H1 (cell line): ENCODE results near the gene UBE2H. TPM values are rescaled to one million over a fixed set of nuclear protein-coding genes. Genes with fewer than 3 reads are reported as not detected.

Source experiments
- CTCF ChIA-PET: fragments of 300-600 bp; sonication (Branson Sonifier 250); formaldehyde crosslinking; loops from one replicate; lab custom pipeline; 2021; ENCODE audit not compliant: partially characterized antibody; lab: Charles Lee
- POLR2A ChIA-PET: fragments of 300-600 bp; sonication (Branson Sonifier 250); formaldehyde crosslinking; loops from one replicate; lab custom pipeline; 2021; ENCODE audit warnings: inconsistent platforms; ENCODE audit not compliant: partially characterized antibody; lab: Charles Lee
- DNase-seq, 2 experiments: peaks; one replicate each; pipeline versions ENCODE4 v3.0.0 to v3.0.0-alpha.2; 2010 to 2022; ENCODE audit warnings: low spot score in 2 of 2, low read depth in 1 of 2, mixed read lengths in 1 of 2
- FAIRE-seq: peaks from 2 replicates; lab custom pipeline; 2011; peaks lifted over from hg19 to GRCh38; lab: Jason Lieb, UNC
- H2AFZ ChIP-seq: 2 replicates; pipeline ENCODE4 v1.8.1; 2012; ENCODE audit warnings: low read length, inconsistent platforms
- H2AK5ac ChIP-seq: 2 replicates; pipeline ENCODE4 v1.6.1; 2013; ENCODE audit warnings: low read depth, low read length
- H2BK120ac ChIP-seq: replicated peaks from 2 replicates; pipeline ENCODE3; 2013; ENCODE audit warnings: low read depth, low read length, inconsistent platforms
- H2BK12ac ChIP-seq: 2 replicates; pipeline ENCODE4 v1.6.1; 2013; ENCODE audit warnings: low read depth, low read length
- H2BK15ac ChIP-seq: 2 replicates; pipeline ENCODE4 v1.6.1; 2013; ENCODE audit warnings: low read length
- H2BK20ac ChIP-seq: 2 replicates; pipeline ENCODE4 v1.6.1; 2013; ENCODE audit warnings: low read length
- H2BK5ac ChIP-seq: 2 replicates; pipeline ENCODE4 v1.6.1; 2013; ENCODE audit warnings: low read depth, low read length
- H3K14ac ChIP-seq: 2 replicates; pipeline ENCODE4 v1.6.1; 2013; ENCODE audit warnings: inconsistent platforms; ENCODE audit not compliant: insufficient read length
- H3K18ac ChIP-seq: 2 replicates; pipeline ENCODE4 v1.6.1; 2013; ENCODE audit warnings: low read length; ENCODE audit errors: extremely low read depth
- H3K23ac ChIP-seq: 2 replicates; pipeline ENCODE4 v1.6.1; 2013; ENCODE audit warnings: inconsistent platforms; ENCODE audit not compliant: insufficient read length
- H3K23me2 ChIP-seq: 2 replicates; pipeline ENCODE4 v1.6.1; 2013; ENCODE audit warnings: low read depth, low read length
- H3K27ac ChIP-seq: 2 replicates; pipeline ENCODE4 v1.6.1; 2011; ENCODE audit warnings: low read depth, low read length, inconsistent platforms
- H3K27me3 ChIP-seq, 4 experiments: replicated peaks in 1 of 4; 1 replicate in 1 of 4; 2 replicates in 3 of 4; pipeline versions ENCODE4 v1.6.1 to v1.8.1; 2011 to 2013; ENCODE audit warnings: low read length in 3 of 4, mild to moderate bottlenecking in 3 of 4, inconsistent platforms in 2 of 4, mixed read lengths in 2 of 4, moderate library complexity in 1 of 4; ENCODE audit not compliant: control insufficient read depth in 3 of 4, insufficient read depth in 3 of 4; ENCODE audit errors: extremely low read depth in 1 of 4
- H3K36me3 ChIP-seq, 4 experiments: 2 replicates each; pipeline versions ENCODE4 v1.6.1 to v1.8.1; 2011 to 2013; ENCODE audit warnings: mild to moderate bottlenecking in 4 of 4, low read length in 3 of 4, moderate library complexity in 2 of 4, control low read depth in 1 of 4, inconsistent platforms in 1 of 4; ENCODE audit not compliant: insufficient read depth in 4 of 4, control insufficient read depth in 2 of 4
- H3K4ac ChIP-seq: replicated peaks from 2 replicates; pipeline ENCODE3; 2013; ENCODE audit warnings: low read length, low read depth, mixed read lengths, inconsistent platforms; ENCODE audit not compliant: insufficient read length
- H3K4me1 ChIP-seq, 4 experiments: replicated peaks in 1 of 4; 1 replicate in 1 of 4; 2 replicates in 3 of 4; pipeline versions ENCODE4 v1.6.1 to v1.8.1; 2011 to 2013; ENCODE audit warnings: low read length in 3 of 4, inconsistent platforms in 2 of 4, mixed read lengths in 1 of 4; ENCODE audit not compliant: insufficient read depth in 4 of 4, control insufficient read depth in 3 of 4
- H3K4me2 ChIP-seq, 2 experiments: 2 replicates each; pipeline versions ENCODE4 v1.6.1 to v1.8.1; 2011 to 2013; ENCODE audit warnings: low read depth in 2 of 2, low read length in 2 of 2, control low read depth in 1 of 2, inconsistent platforms in 1 of 2, mild to moderate bottlenecking in 1 of 2; ENCODE audit not compliant: insufficient read depth in 1 of 2
- H3K4me3 ChIP-seq, 4 experiments: fragments of 200-600, 300-600 bp in 1 of 4; sonication (generic), shearing (Covaris generic), sonication (Bioruptor Twin) in 1 of 4; 2 replicates each; pipeline versions ENCODE4 v1.5.1 to v1.8.1; 2011 to 2016; ENCODE audit warnings: low read length in 4 of 4, low read depth in 3 of 4, control low read depth in 2 of 4, inconsistent platforms in 2 of 4, mild to moderate bottlenecking in 2 of 4, mixed read lengths in 1 of 4, moderate library complexity in 1 of 4; ENCODE audit not compliant: insufficient read depth in 2 of 4; ENCODE audit errors: extremely low read depth in 1 of 4
- H3K56ac ChIP-seq: replicated peaks from 2 replicates; pipeline ENCODE3; 2013; ENCODE audit warnings: low read depth, mild to moderate bottlenecking, mixed read lengths, low read length, inconsistent platforms; ENCODE audit not compliant: insufficient read length
- H3K79me1 ChIP-seq: 2 replicates; pipeline ENCODE4 v1.6.1; 2013; ENCODE audit warnings: low read depth, low read length, control low read depth
- H3K79me2 ChIP-seq, 2 experiments: 2 replicates each; pipeline versions ENCODE4 v1.6.1 to v1.8.1; 2012 to 2013; ENCODE audit warnings: low read length in 2 of 2, mild to moderate bottlenecking in 2 of 2, inconsistent platforms in 1 of 2; ENCODE audit not compliant: insufficient read depth in 2 of 2, control insufficient read depth in 1 of 2
- H3K9ac ChIP-seq, 4 experiments: replicated peaks in 1 of 4; 1 replicate in 1 of 4; 2 replicates in 3 of 4; pipeline versions ENCODE4 v1.6.1 to v1.8.1; 2011 to 2013; ENCODE audit warnings: low read depth in 3 of 4, low read length in 3 of 4, control low read depth in 2 of 4, mild to moderate bottlenecking in 2 of 4, moderate library complexity in 2 of 4, inconsistent platforms in 1 of 4; ENCODE audit errors: extremely low read depth in 1 of 4
- H3K9me3 ChIP-seq, 2 experiments: 2 replicates each; pipeline versions ENCODE4 v1.6.1 to v1.8.1; 2012 to 2013; ENCODE audit warnings: mild to moderate bottlenecking in 2 of 2, moderate library complexity in 2 of 2, control low read depth in 1 of 2, inconsistent platforms in 1 of 2, low read depth in 1 of 2, low read length in 1 of 2, mixed read lengths in 1 of 2; ENCODE audit not compliant: insufficient read depth in 2 of 2
- H4K20me1 ChIP-seq, 2 experiments: replicated peaks in 1 of 2; 2 replicates each; pipeline versions ENCODE3 to v1.8.1; 2011 to 2013; ENCODE audit warnings: inconsistent platforms in 2 of 2, low read length in 2 of 2, mild to moderate bottlenecking in 1 of 2; ENCODE audit not compliant: insufficient read depth in 2 of 2, control insufficient read depth in 1 of 2
- H4K5ac ChIP-seq: 2 replicates; pipeline ENCODE4 v1.6.1; 2013; ENCODE audit warnings: low read length, low read depth, mixed read lengths, inconsistent platforms; ENCODE audit not compliant: insufficient read length
- H4K8ac ChIP-seq: 2 replicates; pipeline ENCODE4 v1.8.0; 2013; ENCODE audit warnings: mild to moderate bottlenecking, moderate library complexity, low read length, inconsistent platforms; ENCODE audit not compliant: insufficient read depth; ENCODE audit errors: extremely low read depth
- H4K91ac ChIP-seq: replicated peaks from 2 replicates; pipeline ENCODE3; 2013; ENCODE audit warnings: low read length, mixed read lengths, inconsistent platforms; ENCODE audit not compliant: insufficient read length
- E2F6 ChIP-seq: IDR thresholded peaks from 2 replicates; pipeline ENCODE4 v1.6.1; 2012; ENCODE audit warnings: inconsistent platforms
- EZH2 ChIP-seq: fragments of 200-600 bp; sonication (generic); IDR thresholded peaks from 2 replicates; pipeline ENCODE4 v1.7.1; 2012; ENCODE audit warnings: low read depth, mild to moderate bottlenecking, moderate library complexity, low read length, inconsistent platforms; ENCODE audit not compliant: severe bottlenecking
- KDM1A ChIP-seq: fragments of 200-600, 300-600 bp; sonication (generic); IDR thresholded peaks from 2 replicates; pipeline ENCODE4 v1.7.1; 2016; ENCODE audit warnings: mild to moderate bottlenecking, low read length, borderline replicate concordance
- POLR2A ChIP-seq, 2 experiments: IDR thresholded peaks; 1 replicate in 1 of 2; 2 replicates in 1 of 2; pipeline ENCODE4 v1.6.1; 2011; ENCODE audit warnings: low read depth in 2 of 2, low read length in 2 of 2, mild to moderate bottlenecking in 2 of 2; ENCODE audit errors: control extremely low read depth in 1 of 2
- RBBP5 ChIP-seq: IDR thresholded peaks from 2 replicates; pipeline ENCODE4 v1.7.1; 2012; ENCODE audit warnings: low read depth, mild to moderate bottlenecking, inconsistent platforms, low read length, moderate library complexity, borderline replicate concordance
- SIRT6 ChIP-seq: IDR thresholded peaks from one replicate; pipeline ENCODE4 v1.7.1; 2012; ENCODE audit warnings: low read length, inconsistent platforms
- SRF ChIP-seq: IDR thresholded peaks from 2 replicates; pipeline ENCODE4 v1.6.1; 2011; ENCODE audit warnings: mild to moderate bottlenecking, low read depth, low read length, moderate library complexity
- SUZ12 ChIP-seq: fragments of 200-600 bp; sonication (generic); IDR thresholded peaks from 2 replicates; pipeline ENCODE4 v1.6.1; 2012; ENCODE audit warnings: mild to moderate bottlenecking, inconsistent platforms, low read length, moderate library complexity, mixed read lengths
- TAF1 ChIP-seq: IDR thresholded peaks from 2 replicates; pipeline ENCODE4 v1.6.1; 2011; ENCODE audit warnings: mild to moderate bottlenecking, low read depth, low read length
- WGBS, 2 experiments: shearing (Covaris generic) in 1 of 2; methylation state at CpG; one replicate each; pipeline versions ENCODE4 v1.1.6 to v1.1.7; 2013 to 2015; ENCODE audit warnings: low lambda C conversion rate in 2 of 2, mixed read lengths in 2 of 2, inconsistent platforms in 1 of 2, low coverage in 1 of 2, missing lambda C conversion rate in 1 of 2; ENCODE audit not compliant: insufficient replicate concordance in 2 of 2, insufficient coverage in 1 of 2, insufficient read length in 1 of 2; ENCODE audit errors: extremely low coverage in 1 of 2, missing lambda C conversion rate in 1 of 2; 5-methylcytosine and 5-hydroxymethylcytosine counted together
- polyA plus RNA-seq, 7 experiments: library from polyadenylated mRNA; depleted of rRNA in 3 of 7; stranded (reverse) in 5 of 7; unstranded in 2 of 7; fragments of >200 nt in 5 of 7; fragments of 200-250 nt in 2 of 7; gene quantifications; 1 replicate in 5 of 7; 2 replicates in 1 of 7; 4 replicates in 1 of 7; pipeline versions ENCODE4 v1.2.1 to v1.2.3, GENCODE V29; 2011 to 2013; ENCODE audit warnings: missing spikeins in 2 of 7, mixed read lengths in 2 of 7
- total RNA-seq: library from RNA; stranded (reverse); fragmentation: NEBNext Ultra II Directional; extraction: Animal tissue kit (Norgen Biotek cat#: 25700); gene quantifications from 2 replicates; pipeline ENCODE4 v1.2.1, GENCODE V29; 2021
- TF ChIP-seq, protein P1 (sequence below): IDR thresholded peaks from 2 replicates; pipeline ENCODE4 v1.6.1; 2012; ENCODE audit warnings: inconsistent platforms

Gene UBE2H
- total and polyA plus RNA-seq, 2 of the 8 experiments (the other 6 are each of a cell fraction or from before 2014, with no cell fraction given): 30.6 to 62.2 TPM

DNA sequence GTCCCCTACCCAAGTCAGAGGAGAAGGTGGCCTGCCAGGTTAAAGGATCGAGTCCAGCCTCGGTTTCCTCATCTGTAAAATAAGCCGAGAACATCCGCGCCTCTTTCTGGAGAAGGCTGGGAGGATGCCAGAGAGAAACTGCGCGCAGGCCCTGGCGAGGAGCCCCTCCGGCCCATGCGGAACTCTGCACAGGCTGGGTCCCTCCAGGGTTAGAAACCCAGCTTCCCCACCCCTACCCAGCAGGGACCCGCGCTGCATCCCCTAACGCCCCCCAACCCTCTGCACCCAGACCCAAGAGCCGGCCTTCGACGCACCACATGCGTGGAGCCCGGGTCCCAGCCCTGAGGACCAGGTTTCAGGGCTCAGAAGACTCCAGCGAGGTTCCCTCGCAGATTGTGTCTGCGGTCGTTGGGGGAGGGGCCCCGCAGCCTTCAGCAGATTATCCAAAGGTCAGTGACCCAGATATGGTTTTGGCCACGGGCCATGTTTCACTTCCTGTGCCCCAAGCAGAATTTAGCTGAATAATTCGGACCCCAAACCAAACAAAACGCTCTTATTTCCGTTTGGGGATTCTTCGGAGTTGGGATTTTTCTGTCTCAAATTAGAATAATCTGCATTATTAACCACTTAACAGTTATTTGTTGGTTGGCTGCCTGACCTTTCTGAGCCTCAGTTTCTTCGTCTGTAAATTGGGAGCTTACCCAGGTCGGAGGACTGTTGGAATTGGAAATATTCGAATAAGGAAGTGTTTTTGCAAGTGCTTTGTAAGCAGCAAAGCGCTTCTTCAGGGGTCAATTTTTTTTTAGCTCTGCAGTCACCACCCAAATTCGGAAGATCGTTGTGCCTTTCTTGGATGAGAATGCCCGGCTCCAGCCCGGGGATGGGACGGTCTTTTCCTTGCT, 167.7 kb downstream of the UBE2H start:
- no peak overlapping the region for H2BK120ac ChIP-seq
- no peak overlapping the region for H2BK20ac ChIP-seq
- no peaks in the 10 kb centered on the region for H3K79me1 ChIP-seq
- H3K4me2 ChIP-seq: peak overlapping the region; percentile 66 to 69
- no peak overlapping the region for H4K5ac ChIP-seq
- no peak overlapping the region; the same call in 1 of the 2 replicates for H3K18ac ChIP-seq
- H3K14ac ChIP-seq: no peak overlapping the region
- no peak overlapping the region for H3K4ac ChIP-seq
- no peak overlapping the region for H4K91ac ChIP-seq
- H2AFZ ChIP-seq: no peak overlapping the region
- H3K4me1 ChIP-seq: peaks cover 6 to 40% (median 24%) of the 10 kb centered on the region in 4 experiments
- H2BK5ac ChIP-seq: no peak overlapping the region
- ChIA-PET POLR2A (interaction anchor here (1.3 to 4.7 kb wide), 6 partner anchors 9 to 174 kb away, joined by 3 to 20 read pairs (median 3); partner anchors contain the start of gene NRF1), CTCF (interaction anchor here (0.7 to 1.7 kb wide), 8 partner anchors 8 to 120 kb away, joined by 3 to 8 read pairs (median 3); no protein-coding TSS in a partner anchor)
- peak overlapping the region in 3 of 4 experiments; percentile 1 to 48 (median 32); a peak in 5 of 8 replicates for H3K4me3 ChIP-seq
- peaks cover 55 to 91% (median 90%) of the 10 kb centered on the region in 4 experiments for H3K27me3 ChIP-seq
- H3K36me3 ChIP-seq: peaks cover 0 to 3% (median 0%) of the 10 kb centered on the region in 4 experiments; a peak in 1 of 8 replicates
- peaks cover 14 to 24% of the 10 kb centered on the region in 2 experiments for H4K20me1 ChIP-seq
- no peak overlapping the region for H4K8ac ChIP-seq
- H3K23me2 ChIP-seq: peaks cover 17% of the 10 kb centered on the region; the same call in 1 of the 2 replicates
- FAIRE-seq (no peak), DNase-seq (no peak)
- WGBS, 2 experiments: 7% methylated on average over 37 of the region's 37 CpGs; no CpG with 5 or more reads in 1 of the 2 experiments
- H2AK5ac ChIP-seq: no peak overlapping the region
- H2BK15ac ChIP-seq: no peak overlapping the region
- no peak overlapping the region for H3K23ac ChIP-seq
- no peaks in the 10 kb centered on the region for H3K9me3 ChIP-seq
- no peaks in the 10 kb centered on the region for H3K79me2 ChIP-seq
- no peak overlapping the region; the same call in 1 of the 2 replicates for H2BK12ac ChIP-seq
- H3K9ac ChIP-seq: no peak overlapping the region
- no peak overlapping the region for H3K56ac ChIP-seq
- H3K27ac ChIP-seq: no peak overlapping the region
- TF ChIP-seq SIRT6: no peak
- TF ChIP-seq KDM1A: no peak
- TF ChIP-seq, protein P1, sequence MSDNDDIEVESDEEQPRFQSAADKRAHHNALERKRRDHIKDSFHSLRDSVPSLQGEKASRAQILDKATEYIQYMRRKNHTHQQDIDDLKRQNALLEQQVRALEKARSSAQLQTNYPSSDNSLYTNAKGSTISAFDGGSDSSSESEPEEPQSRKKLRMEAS: 0 out of 2 replicates have a peak, but pooled peaks have one; percentile 14
- peak; percentile 84 for TF ChIP-seq EZH2
- no peak for TF ChIP-seq SRF
- TF ChIP-seq E2F6: 0 out of 2 replicates have a peak, but pooled peaks have one; percentile 14
- TF ChIP-seq POLR2A (IDR thresholded peaks at IDR 0.05; ENCODE audit: control extremely low read depth in 1 of 2, low read depth in 2 of 2, low read length in 2 of 2): no peak
- no peak for TF ChIP-seq TAF1
- TF ChIP-seq RBBP5: 0 out of 2 replicates have a peak, but pooled peaks have one; percentile 24
- peak; percentile 12 for TF ChIP-seq SUZ12
